Measurements from ENCODE around the gene TAF4.

TAF4 gene

DNA sequence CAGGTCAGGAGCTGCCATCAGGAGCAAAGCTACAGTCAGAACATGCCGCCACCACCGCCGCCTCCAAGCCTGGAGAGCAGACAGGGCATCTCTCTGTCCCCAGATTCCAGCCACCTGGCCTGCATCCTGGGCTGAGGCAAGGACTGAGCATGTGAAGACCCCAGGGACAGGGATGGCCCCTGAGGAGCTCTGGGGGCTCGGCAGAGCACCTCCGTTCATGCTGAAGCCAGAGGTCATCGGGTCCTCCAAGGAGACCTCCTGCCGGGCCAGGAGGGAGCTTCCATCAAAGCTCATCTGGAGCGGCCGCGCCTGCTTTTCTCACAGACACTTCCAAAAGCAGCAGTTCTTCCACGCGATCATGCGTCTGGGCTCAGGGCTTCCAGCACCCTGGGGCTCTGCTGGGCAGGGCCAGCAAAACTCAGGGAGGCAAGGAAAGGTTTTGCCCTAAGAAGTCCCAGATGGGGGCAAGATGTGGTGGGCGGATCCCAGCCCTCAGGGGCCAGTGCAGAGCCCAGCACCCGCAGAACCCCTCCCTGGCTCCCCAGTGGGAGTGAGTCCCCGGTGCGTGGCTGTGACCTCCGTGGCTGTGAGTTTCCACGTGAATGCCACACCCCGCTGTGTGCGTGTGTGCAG is 138.4 kb downstream of the TAF4 start:
- no peak for DNase-seq

DNA sequence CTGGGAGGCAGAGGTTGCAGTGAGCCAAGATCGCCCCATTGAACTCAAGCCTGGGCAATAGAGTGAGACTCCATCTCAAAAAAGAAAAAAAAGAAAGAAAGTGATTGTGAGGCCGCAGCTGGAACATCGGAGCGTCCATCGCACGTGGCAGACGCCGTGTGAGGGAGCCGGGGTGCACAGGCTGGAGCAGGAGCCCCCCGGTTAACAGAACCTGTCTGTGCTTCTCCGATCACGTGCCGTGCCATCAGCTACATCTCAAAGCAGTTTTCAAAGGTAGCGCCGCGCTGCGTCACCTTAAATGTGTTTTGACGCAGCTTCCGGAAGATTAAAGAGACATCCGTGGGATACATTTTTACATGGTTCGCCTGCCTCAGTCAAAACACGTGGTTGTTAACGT is 138.9 kb downstream of the TAF4 start:
- DNase-seq, result no peak

DNA sequence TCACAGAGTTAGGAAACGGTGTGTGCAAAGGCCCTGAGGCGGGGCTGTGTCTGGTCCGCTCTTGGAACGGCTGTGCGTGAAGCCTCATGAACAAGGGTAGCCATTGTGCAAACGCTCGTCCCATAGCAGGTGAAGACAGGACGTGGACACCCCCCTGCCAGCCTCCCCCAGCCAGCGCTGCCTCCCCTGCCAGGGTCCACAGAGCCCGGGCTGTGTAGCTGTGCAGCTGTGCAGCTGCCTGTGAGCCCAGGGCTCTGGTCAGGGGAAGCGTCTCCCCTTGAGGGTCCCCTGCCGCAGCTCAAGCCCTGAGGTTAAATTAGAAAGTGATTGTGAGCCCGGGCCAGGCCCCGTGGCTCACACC is 139.4 kb downstream of the TAF4 start:
- DNase-seq, result no peak

DNA sequence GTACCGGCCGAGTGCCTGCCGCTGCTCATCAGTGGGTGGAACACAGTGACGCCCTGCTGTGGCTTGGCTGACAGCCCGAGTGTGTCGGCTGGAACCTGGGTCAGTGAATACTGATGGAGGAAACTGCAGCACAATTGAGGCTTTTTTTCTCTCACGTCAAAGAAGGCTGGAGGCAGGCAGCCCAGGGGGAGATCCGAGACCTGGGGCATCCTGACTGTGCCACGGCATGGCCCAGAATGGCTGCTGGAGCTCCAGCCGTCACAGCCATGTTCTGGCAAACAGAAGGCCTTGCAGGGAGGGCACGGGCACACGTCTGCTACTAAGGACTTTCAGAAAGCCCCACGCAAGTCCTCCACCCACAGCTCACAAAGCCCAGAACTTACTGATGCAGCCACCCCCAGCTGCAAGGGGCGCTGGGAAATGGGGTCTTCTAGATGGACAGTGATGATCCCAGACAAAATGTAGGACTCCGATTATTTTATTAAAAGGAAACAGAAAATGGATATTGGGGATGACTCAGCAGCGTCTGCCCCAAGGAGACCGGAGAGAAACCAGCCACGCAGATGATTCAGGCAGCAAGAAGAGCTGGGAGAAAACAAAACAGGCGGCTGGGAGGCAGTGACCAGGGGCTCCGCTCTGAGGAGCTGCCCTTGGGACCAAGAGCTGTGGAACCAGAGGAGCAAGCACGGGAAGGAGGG is 140.0 kb downstream of the TAF4 start:
- no peak for DNase-seq

DNA sequence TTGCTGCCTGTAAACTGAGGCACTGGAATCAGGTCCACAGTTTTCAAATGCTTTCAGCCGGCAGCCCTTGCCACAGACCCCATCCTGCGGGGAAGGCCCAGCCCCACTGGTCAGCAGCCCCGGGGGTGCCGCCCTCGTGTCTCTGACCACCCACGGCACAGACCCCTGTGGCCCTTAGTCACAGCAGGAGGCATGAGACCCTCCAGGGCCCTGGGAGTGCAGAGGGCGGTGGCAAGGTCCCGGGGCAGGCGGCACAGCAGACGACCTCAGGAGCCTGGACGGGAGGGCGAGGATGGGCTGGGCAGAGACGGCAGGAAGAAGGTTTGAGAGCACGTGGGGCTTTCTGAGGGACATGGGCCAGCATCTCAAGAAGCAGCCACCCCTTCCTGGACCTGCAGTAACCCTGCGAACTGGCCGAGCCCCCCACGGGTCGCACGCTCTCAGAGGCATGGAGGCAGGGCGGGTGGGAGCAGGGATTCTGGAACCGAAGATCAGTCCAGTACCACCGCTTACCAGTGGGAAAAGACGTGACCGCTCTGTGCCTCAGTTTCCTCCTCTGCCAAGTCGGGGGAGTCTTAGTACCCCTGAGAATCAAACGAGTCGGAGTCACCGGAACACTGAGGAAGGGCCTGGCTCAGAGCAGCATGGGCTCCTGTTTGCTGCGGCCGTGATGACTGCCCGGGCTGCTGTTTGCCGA is 140.7 kb downstream of the TAF4 start:
- DNase-seq, result no peak

Measured in activated effector memory CD4-positive, alpha-beta T cell treated with Interleukin-2 at 50 U/mL for 16 hours (primary cell).